Activated CD8-positive, alpha-beta memory T cell treated with anti-CD3 and anti-CD28 coated beads for 24 hours (primary cell): Measurements from ENCODE around the gene ADAMTSL2.
"Not testable (repeated sequence)": the region's sequence is repeated elsewhere in the genome, so short reads cannot be mapped to it uniquely, and the experiment has no call there.

ENCODE experiments used
- DNase-seq: peaks from one replicate; pipeline ENCODE4 v3.0.0-alpha.2; 2020

ADAMTSL2 gene

GRCh38 chr9:133561976-133562554 lies 27.6 kb downstream of the ADAMTSL2 start:
- DNase-seq = no peak

- no peak for DNase-seq
These were observed 28.2 kb downstream of the ADAMTSL2 start for GRCh38 chr9:133562611-133563290.

DNA sequence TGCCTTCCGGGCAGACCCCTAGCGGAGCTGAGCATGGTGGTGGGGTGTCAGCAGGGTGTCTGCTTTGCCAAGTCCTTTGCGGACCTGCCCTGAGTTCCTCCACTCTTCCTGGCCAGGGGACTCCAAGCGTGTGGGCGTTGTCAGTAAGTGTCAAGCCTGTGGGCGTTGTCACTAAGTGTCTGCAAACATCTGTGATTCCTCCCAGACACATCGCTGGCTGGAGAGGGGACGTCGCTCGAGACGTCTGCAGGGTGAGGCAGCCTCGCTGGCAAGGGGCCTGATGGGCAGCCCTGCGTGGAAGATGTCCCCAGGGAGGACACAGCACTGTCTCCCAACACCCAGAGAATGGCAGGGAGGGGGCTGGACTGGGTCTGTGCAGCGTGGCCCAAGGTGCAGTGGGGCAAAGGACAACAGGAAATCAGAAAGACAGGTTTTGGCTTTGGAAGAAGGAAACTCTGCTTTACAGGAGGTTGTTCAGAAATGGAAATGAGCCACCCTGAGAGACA lies 28.8 kb downstream of the ADAMTSL2 start:
- DNase-seq = no peak

DNA sequence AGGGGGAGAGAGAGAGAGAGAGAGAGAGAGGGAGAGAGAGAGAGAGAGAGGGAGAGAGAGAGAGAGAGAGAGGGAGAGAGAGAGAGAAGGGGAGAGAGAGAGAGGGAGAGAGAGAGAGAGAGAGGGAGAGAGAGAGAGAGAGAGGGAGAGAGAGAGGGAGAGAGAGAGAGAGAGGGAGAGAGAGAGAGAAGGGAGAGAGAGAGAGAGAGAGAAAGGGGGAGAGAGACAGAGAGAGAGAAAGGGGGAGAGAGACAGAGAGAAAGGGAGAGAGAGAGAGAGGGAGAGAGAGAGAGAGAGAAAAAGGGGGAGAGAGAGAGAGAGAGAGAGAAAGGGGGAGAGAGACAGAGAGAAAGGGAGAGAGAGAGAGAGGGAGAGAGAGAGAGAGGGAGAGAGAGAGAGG lies 29.3 kb downstream of the ADAMTSL2 start:
- DNase-seq = not testable (repeated sequence)

DNA sequence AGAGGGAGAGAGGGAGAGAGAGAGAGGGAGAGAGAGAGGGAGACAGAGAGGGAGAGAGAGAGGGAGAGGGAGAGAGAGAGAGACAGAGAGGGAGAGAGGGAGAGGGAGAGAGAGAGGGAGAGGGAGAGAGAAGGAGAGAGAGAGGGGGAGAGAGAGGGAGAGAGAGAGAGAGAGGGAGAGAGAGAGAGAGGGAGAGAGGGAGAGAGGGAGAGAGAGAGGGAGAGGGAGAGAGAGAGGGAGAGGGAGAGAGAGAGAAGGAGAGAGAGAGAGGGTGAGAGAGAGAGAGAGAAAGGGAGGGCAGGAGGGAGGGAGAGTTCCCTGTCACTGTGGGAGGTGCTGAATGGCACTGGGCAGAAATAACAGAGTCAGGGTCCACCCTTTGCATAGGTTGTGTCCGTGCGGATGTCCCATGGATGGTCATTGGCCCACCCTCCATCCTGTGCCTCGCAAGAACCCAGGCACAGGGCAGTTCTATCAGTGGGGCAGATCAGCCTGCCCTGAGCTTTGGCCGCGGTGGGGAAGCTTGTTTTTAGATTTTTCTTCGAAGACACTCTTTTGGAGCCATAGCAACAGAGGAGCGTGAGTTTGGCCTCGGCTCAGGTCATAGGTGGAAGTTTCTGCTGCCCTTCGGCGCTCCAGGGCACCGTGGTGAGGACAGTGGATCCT lies 30.1 kb downstream of the ADAMTSL2 start:
- no peak for DNase-seq

DNA sequence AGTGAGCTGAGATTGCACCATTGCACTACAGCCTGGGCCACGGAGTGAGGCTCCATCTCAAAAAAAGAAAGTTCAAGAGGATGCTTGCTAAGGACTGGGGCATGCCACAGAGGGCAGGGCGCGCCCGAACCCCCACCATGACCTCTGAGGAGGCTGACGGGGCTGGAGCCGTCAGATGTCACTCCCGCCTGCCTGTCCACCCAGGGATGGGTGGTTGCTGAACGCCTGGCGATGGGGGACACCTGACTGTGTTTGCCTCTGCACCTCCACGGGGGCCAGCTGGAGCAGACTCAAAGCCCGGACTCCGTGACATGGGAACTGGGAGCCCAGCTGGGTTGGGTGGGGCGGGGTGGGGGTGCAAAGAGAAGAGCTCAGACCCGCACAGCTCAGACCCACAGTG lies 31.9 kb downstream of the ADAMTSL2 start:
- DNase-seq = no peak

DNA sequence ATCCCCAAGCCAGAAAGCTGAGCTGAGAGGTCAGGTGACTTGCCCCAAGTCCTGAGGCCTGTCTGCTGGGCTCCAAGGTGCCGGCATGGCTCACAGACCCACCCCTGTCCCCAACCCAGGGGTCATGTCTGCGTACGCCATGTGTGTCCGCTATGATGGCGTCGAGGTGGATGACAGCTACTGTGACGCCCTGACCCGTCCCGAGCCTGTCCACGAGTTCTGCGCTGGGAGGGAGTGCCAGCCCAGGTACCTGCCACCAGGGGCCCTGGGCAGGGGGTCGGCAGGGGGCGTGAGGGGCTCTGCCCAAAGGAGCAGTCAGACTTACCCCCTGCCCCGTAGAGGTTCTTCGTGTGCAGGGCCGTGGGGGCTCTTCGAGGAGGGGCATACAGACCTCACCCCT lies 32.3 kb downstream of the ADAMTSL2 start:
- DNase-seq = no peak

DNA sequence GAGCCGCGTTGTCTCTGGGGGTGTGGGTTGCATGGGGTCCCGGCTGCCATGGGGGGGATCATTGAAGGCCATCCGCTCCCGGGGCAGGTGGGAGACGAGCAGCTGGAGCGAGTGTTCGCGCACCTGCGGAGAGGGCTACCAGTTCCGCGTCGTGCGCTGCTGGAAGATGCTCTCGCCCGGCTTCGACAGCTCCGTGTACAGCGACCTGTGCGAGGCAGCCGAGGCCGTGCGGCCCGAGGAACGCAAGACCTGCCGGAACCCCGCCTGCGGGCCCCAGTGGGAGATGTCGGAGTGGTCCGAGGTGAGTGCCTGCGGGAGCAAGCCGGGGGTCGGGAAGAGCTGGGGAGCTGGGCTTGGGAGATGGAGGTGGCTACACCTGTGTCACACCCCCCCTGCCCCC lies 33.7 kb downstream of the ADAMTSL2 start:
- no peak for DNase-seq

- no peak for DNase-seq
These were observed 34.7 kb downstream of the ADAMTSL2 start for GRCh38 chr9:133569121-133569785.

- DNase-seq = no peak
These were observed 35.6 kb downstream of the ADAMTSL2 start for GRCh38 chr9:133569891-133570690.

DNA sequence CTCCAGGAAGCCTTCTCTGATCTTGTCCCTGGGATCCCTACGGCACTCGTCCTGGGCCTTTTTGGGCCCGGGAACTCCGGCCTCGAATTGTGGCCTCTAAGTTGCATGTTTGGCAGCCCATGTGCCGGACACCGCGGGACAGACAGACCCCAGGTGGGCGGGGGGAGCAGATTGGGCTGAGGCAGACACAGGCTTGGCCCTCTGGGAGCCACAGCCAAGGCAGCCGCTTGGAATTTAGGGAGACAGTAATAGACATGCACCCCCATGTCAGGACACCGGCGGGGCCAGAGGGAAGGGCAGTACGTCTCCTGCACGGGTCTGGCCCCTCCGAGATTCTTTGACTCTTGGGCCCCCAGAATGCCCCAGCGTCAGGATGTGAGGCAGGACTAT lies 36.2 kb downstream of the ADAMTSL2 start:
- no peak for DNase-seq

DNA sequence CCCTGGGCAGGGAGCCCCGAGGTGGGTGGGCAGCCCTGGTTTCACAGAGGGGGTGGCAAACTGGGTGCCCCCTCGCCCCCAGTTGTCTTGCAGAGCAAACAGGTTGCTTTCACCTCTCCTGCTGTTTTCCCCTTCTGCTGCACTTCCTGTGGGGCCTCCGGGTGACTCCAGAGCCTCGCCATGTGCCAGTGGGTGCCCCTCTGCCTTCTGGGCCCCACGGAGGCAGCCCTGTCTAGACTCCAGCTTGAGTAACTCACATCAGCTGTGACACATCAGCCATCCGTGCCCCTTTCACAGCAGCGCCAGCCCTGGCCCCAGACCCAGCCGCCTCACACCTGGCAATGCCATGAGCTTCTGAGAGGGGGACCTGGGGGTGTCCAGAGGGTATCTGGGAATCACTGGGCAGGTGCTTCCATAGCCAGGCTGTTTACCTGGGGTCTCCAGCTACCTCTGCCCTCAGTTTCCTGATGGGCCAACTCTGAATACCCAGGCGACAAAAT lies 36.9 kb downstream of the ADAMTSL2 start:
- no peak for DNase-seq

DNA sequence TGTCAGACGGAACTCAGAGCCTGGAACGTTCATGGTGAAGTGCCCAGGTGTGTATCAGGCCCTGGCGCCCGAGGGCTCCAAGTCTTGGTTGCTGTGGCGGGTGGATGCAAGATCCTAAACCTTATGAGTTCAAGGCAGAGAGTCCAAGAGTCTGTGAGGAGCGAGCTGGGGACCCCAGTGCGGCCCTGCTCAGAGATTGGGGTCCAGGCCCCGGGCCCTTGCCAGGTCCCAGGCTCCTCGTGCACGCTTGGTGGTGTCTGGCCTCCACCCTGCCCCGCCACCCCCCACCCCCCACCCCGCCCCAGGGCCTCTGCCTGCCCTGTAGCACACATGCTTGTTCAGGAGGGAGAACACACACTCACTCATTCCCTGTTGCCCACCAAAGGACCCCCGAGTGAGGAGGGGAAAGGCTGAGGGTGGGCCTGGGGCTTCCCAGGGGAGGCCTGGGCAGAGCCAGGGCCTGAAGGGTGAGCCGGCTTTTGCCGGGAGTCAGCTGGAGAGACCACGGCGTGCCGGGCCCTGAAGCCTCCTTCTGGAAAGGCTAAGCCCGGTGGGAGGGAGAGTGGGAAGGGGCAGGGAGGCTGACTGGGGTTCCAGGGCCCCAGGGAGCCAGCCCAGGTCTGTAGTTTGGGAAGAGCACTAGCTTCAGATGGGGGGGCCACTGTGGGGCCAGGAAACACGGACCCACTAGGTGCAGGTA lies 37.5 kb downstream of the ADAMTSL2 start:
- DNase-seq = no peak

GRCh38 chr9:133572821-133573361 lies 38.4 kb downstream of the ADAMTSL2 start:
- DNase-seq = no peak

GRCh38 chr9:133573791-133574515 lies 39.4 kb downstream of the ADAMTSL2 start:
- DNase-seq = no peak

DNA sequence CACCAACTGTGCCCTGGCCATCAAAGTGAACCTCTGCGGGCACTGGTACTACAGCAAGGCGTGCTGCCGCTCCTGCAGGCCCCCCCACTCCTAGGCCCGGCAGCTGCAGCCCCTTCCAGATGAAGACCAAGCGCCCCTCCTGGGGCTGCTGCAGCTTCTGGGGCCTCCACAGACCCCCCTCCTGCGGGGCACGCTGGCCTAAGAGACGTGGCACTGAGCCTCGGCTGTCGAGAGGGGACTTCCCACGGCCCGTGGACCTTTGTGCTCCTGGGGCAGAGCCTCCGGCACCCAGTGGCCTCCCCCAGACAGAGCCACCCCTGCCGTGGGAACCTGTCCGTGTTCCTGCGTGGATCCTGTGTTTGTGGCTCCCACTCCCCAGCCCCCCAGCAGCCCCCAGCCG lies 40.3 kb downstream of the ADAMTSL2 start:
- DNase-seq = no peak

GRCh38 chr9:133575186-133576030 lies 40.9 kb downstream of the ADAMTSL2 start:
- DNase-seq = no peak

GRCh38 chr9:133576031-133576874 lies 41.7 kb downstream of the ADAMTSL2 start:
- DNase-seq = no peak
